GM12873 (cell line): Measurements from ENCODE around the gene DAPK2.

Experiments
- CTCF ChIP-seq: IDR thresholded peaks from 2 replicates; pipeline ENCODE4 v1.5.1; 2012; ENCODE audit warnings: low read depth, mild to moderate bottlenecking, moderate library complexity, low read length, control low read depth; ENCODE audit not compliant: insufficient read depth; ENCODE audit errors: missing control alignments

DAPK2 gene

DNA sequence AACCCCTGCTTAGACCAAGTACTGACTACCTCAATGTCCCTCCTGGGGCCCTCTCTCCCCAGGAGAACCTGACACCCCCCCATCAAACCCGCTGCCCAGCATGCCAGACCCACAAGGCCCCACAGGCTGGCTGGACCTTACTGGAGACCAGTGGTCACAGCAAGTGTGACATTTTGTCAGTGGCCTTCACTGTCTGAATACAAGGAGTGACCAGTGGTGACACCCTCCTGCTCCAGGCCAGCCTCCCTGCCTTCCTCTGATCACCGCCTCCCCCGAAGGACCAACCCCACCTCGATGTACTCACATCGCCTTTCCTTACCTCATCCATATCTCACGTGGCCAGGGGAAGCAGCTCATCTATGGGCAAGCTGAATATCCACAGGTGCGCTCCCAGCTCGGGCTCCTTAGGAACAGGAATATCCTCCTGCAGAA, 150.5 kb downstream of the DAPK2 start:
- no peak for TF ChIP-seq CTCF

DNA sequence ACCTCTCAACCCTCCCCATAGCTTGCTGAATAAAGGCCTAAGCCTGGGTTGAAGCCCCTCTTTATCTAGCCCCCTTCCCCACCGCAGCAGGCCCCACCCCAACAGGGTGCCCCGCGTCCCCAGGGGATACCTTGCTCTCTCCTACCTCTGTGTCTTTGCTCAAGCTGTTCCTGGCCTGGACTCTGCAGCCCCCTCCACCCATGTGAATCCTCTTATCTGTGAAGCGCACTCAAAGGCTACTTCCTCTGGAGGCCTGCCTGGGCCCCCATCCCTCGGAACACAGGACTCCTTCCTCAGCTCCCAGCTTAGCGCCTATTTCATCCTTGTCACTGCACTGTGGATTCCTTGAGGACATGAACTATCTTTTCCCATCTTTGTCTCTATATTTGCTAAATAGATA, 151.1 kb downstream of the DAPK2 start:
- no peak for TF ChIP-seq CTCF

DNA sequence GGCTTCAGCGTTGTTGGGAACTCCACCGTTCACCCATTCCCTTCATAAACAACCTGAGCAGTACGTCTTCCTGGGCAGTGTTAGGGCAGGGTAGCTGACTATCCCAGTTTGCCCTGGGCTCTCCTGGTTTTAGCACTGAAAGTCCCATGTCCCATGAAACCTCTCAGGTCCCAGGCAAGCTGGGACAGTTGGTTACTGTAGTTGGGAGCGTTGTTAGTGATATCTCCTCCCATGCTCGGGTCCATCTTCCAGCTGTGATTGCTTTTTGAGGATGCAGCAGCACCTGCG, 151.7 kb downstream of the DAPK2 start:
- no peak for TF ChIP-seq CTCF

DNA sequence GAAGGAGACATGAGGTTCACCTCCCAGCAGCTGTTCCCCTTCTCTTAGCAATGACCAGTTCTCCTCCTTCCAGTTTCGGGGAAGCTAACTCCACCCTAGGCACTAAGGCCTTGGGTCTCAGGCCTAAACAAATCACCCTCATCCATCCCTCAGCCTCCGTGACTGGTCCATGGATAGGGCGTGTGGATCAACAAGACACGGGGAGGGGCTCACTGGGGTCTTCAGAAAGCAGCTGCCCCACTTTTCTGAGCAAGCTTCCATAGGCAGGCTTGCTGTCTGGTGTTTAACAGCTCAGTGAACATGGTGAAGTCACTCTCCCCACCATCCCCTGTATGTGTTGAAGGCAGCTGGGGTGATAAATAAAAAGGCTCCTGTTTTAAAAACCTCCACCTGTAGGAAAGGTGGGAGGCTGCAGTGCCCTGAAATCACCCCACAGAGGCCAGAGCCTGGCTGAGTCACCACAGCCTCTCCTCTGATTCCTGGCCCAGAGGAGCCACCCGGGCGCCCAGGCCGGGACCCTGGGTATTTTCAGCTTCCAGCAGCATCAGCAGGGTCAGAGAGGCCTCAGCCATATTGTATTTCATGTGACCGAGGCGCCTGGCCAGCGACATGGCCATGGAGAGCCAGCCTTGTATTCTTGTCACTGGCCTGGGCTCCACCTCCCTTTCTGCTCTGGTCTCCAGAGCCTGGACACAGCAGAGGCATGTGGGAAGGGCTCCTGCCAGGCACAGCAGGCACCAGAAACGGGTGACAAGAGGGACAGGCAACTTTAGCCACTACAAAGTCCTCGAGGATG, 152.2 kb downstream of the DAPK2 start:
- TF ChIP-seq CTCF: no peak

GRCh38 chr15:63892794-63893441, 153.4 kb downstream of the DAPK2 start:
- TF ChIP-seq CTCF: no peak

- TF ChIP-seq CTCF: peak; percentile 1
Observed at GRCh38 chr15:63891768-63892133, 154.5 kb downstream of the DAPK2 start.

DNA sequence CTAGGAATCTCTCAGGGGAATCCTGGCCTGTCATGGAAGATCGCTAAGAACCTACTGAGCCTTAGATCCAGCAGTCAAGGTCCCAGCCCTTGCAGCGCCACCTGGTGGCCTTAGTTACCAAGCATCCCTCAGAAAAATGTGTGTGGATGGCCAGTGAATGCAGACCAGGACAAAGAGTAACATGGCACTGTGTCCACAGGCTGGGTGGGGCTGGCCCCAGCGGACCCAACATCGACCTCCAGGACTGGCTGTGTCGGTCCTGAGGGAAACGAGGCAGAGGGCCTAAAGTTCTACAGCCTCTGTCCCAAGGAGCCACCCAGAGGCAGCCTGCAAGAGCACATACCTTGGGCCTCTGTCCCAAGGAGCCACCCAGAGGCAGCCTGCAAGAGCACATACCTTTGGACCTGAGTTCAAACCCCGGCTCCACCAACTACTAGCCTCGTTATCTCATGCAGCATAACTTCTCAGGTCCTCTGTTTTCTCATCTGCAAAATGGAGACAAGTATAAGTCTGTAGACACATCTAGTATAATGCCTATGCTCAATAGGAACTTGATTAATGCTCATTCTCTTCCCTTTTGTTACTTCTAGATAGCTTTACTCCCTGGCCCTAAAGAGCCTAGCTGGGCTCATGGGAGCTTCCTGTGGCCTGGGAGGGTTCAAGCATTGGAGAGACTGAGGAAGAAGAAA, 155.1 kb downstream of the DAPK2 start:
- TF ChIP-seq CTCF: peak; percentile 86
